Upper lobe of left lung (tissue), 4 donors: ENCODE measurements around the gene DENND1A.

ENCODE experiments used
- EP300 ChIP-seq, 4 donors: sonication (generic); formaldehyde crosslinking; IDR thresholded peaks; one replicate each; pipeline ENCODE4 v1.5.1; 2017; ENCODE audit warnings: antibody characterized with exemption in 4 of 4, control low read depth in 2 of 4
- POLR2A ChIP-seq, 4 donors: fragments of 450-650 bp; IDR thresholded peaks; one replicate each; pipeline ENCODE4 v1.5.1; 2016 to 2017; ENCODE audit warnings: antibody characterized with exemption in 4 of 4, mild to moderate bottlenecking in 2 of 4
- POLR2AphosphoS5 ChIP-seq, 2 donors: sonication (generic); formaldehyde crosslinking; IDR thresholded peaks; one replicate each; pipeline ENCODE4 v1.5.1; 2017; ENCODE audit warnings: antibody characterized with exemption in 2 of 2
- TF ChIP-seq, protein P1 (sequence below), 6 experiments: fragments of 450-650 bp in 4 of 6; fragments of 200-600 bp in 2 of 6; sonication (generic) in 2 of 6; IDR thresholded peaks; one replicate each; pipeline ENCODE4 v1.5.1; 2016 to 2019; ENCODE audit warnings: antibody characterized with exemption in 6 of 6

DNA sequence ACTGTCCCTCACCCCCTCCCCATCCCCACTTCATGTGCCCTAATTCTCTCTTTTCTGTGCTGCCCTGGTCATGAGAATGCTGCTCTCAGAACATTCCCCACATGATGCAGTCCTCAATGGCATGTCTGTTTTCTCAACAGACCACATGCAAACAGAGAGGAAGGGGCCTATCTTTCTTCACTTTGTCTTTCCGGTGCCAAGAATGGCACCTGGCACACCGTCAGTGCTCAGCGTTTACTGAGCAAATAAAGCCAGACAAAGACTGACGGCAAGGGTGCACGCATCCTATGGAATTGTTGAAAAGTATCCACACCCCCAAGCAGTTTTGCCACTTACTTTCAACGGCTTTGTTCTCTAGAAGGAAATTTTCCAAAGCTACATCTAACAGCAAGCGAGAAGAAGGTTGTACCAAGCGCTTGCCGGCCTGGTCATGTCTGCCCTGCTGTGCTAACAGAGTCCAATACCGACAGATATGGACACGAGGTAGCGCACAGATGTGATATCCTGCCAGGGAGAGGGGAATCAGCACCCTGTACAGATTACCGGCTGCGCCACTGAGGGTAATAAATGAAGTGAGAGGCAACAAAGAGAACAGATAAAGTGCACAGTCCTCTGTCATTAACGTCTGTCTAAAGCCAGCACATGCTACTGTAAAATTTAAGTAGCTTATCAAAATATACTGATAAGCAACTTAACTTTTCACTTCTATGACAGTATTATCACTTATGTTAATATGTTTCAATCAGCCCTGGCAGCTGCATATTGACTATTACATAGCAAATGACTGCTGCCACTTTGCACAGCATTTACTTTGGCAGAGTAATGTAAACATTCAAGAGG lies 251.7 kb downstream of the DENND1A start:
- TF ChIP-seq POLR2A (IDR thresholded peaks at IDR 0.05) (no peak), POLR2AphosphoS5 (IDR thresholded peaks at IDR 0.05) (no peak), EP300 (IDR thresholded peaks at IDR 0.05) (no peak)
- TF ChIP-seq, protein P1, sequence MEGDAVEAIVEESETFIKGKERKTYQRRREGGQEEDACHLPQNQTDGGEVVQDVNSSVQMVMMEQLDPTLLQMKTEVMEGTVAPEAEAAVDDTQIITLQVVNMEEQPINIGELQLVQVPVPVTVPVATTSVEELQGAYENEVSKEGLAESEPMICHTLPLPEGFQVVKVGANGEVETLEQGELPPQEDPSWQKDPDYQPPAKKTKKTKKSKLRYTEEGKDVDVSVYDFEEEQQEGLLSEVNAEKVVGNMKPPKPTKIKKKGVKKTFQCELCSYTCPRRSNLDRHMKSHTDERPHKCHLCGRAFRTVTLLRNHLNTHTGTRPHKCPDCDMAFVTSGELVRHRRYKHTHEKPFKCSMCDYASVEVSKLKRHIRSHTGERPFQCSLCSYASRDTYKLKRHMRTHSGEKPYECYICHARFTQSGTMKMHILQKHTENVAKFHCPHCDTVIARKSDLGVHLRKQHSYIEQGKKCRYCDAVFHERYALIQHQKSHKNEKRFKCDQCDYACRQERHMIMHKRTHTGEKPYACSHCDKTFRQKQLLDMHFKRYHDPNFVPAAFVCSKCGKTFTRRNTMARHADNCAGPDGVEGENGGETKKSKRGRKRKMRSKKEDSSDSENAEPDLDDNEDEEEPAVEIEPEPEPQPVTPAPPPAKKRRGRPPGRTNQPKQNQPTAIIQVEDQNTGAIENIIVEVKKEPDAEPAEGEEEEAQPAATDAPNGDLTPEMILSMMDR (IDR thresholded peaks at IDR 0.05), result no peak
